HL-60 (cell line): Measurements from ENCODE around the gene ZCWPW1.

Experiments
- DNase-seq, 2 experiments: peaks; one replicate each; pipeline ENCODE4 v3.0.0-alpha.2; 2010 to 2020; ENCODE audit warnings: low read depth in 1 of 2, low spot score in 1 of 2
- H3K27ac ChIP-seq: fragments of 250-450 bp; sonication (Bioruptor Pico); replicated peaks from 2 replicates; pipeline ENCODE4 v1.5.1; 2020; ENCODE audit warnings: mild to moderate bottlenecking, moderate library complexity
- H3K27me3 ChIP-seq: fragments of 250-450 bp; sonication (Bioruptor Pico); 2 replicates; pipeline ENCODE4 v1.5.1; 2021; ENCODE audit warnings: mild to moderate bottlenecking, moderate library complexity; ENCODE audit not compliant: insufficient read depth, poor library complexity, severe bottlenecking
- H3K4me3 ChIP-seq: replicated peaks from 2 replicates; pipeline ENCODE4 v1.5.1; 2011; ENCODE audit warnings: mild to moderate bottlenecking, control low read depth, low read length; ENCODE audit not compliant: insufficient read depth
- CTCF ChIP-seq: IDR thresholded peaks from one replicate; pipeline ENCODE4 v1.5.1; 2011; ENCODE audit warnings: low read length, control low read depth, inconsistent platforms; ENCODE audit not compliant: insufficient read depth
- GABPA ChIP-seq: IDR thresholded peaks from 2 replicates; pipeline ENCODE4 v1.6.1; 2012; ENCODE audit warnings: low read depth
- POLR2AphosphoS5 ChIP-seq: IDR thresholded peaks from 2 replicates; pipeline ENCODE4 v1.6.1; 2012; ENCODE audit warnings: low read depth
- REST ChIP-seq: IDR thresholded peaks from 2 replicates; pipeline ENCODE4 v1.6.1; 2012; ENCODE audit warnings: low read depth; ENCODE audit not compliant: insufficient replicate concordance
- SPI1 ChIP-seq: IDR thresholded peaks from 2 replicates; pipeline ENCODE4 v1.6.1; 2012; ENCODE audit warnings: low read depth, mild to moderate bottlenecking, borderline replicate concordance

The ZCWPW1 gene

GRCh38 chr7:100437150-100438100 lies 8.9 kb upstream of the ZCWPW1 start:
- TF ChIP-seq REST (no peak), POLR2AphosphoS5 (no peak), GABPA (no peak), CTCF (no peak), SPI1 (no peak)
- H3K4me3 ChIP-seq: peak overlapping the region; percentile 82
- no peaks in the 10 kb centered on the region for H3K27me3 ChIP-seq
- H3K27ac ChIP-seq: peak overlapping the region; percentile 95
- DNase-seq: no peak

- DNase-seq: peak in 1 of 2 experiments; percentile 39
- peak overlapping the region; percentile 82 for H3K4me3 ChIP-seq
- peak; percentile 70 for TF ChIP-seq POLR2AphosphoS5
- TF ChIP-seq SPI1: no peak
Observed at GRCh38 chr7:100435401-100436304, 7.2 kb upstream of the ZCWPW1 start.

GRCh38 chr7:100434297-100435144 lies 6.0 kb upstream of the ZCWPW1 start:
- no peak for TF ChIP-seq CTCF
- TF ChIP-seq GABPA: no peak
- no peak for TF ChIP-seq SPI1
- peak; percentile 11; the same call in 1 of the 2 replicates for TF ChIP-seq POLR2AphosphoS5
- no peak for TF ChIP-seq REST
- peak overlapping the region; percentile 82 for H3K4me3 ChIP-seq
- no peak for DNase-seq
- peak overlapping the region; percentile 95 for H3K27ac ChIP-seq
- no peaks in the 10 kb centered on the region for H3K27me3 ChIP-seq

More at GRCh38 chr7:100435401-100436304, 7.2 kb upstream of the ZCWPW1 start:
- Histone ChIP-seq H3K27me3 (no peaks in the 10 kb centered on the region), H3K27ac (peak overlapping the region; percentile 95)
